Hindlimb muscle (tissue), 1 donor: Measurements from ENCODE around the gene CBX5. TPM values are rescaled to one million over a fixed set of nuclear protein-coding genes. Genes with fewer than 3 reads are reported as not detected.
"Not testable (repeated sequence)": the region's sequence is repeated elsewhere in the genome, so short reads cannot be mapped to it uniquely, and the experiment has no call there.

ENCODE experiments used
- DNase-seq: peaks from one replicate; pipeline ENCODE4 v3.0.0-alpha.2; 2013
- polyA plus RNA-seq: library from polyadenylated mRNA; unstranded; fragments of 120-200 nt; gene quantifications from one replicate; pipeline ENCODE4 v1.2.1, GENCODE V29; 2013; ENCODE audit not compliant: insufficient read length

The CBX5 gene
- polyA plus RNA-seq, 1 donor = 65.3 TPM

DNA sequence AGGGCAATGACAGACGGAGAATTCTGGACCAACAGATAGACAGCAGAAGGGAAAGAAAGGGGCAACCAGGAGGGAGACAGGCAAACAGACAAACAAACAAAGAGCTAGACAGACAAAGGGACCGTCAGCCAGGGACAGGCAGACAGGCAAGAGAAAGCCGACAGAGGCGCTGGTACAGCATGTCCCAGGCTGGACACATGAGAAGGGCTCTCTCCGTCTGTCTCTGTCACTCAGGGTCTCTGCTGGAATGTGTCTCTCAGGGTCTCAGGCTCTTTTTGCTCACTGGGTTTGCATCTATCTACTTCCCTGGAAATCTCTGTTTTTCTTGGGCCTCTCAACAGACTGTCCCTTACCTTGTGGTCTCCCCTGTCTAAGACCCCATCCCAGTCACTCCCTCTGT, 82.9 kb downstream of the CBX5 start:
- DNase-seq = no peak

DNA sequence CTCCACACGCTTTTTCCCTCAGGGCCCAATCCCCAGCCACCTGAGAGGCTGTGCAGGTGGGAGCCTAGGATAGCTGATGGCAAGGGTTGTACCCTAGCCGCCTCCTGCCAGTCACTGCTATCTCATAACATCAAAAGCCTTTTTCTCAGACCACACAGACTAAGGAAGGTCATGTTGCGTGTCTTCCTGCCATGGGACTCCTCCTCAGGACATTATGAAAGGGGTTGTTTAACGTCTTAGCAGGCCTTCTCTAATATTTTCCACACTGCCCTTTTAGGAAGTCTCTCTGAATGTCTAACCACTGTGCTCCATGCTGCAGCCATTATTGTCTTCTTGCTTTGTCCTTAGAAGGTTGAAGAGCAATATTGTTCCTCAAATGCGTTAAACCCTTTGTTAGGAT, 83.5 kb downstream of the CBX5 start:
- no peak for DNase-seq

DNA sequence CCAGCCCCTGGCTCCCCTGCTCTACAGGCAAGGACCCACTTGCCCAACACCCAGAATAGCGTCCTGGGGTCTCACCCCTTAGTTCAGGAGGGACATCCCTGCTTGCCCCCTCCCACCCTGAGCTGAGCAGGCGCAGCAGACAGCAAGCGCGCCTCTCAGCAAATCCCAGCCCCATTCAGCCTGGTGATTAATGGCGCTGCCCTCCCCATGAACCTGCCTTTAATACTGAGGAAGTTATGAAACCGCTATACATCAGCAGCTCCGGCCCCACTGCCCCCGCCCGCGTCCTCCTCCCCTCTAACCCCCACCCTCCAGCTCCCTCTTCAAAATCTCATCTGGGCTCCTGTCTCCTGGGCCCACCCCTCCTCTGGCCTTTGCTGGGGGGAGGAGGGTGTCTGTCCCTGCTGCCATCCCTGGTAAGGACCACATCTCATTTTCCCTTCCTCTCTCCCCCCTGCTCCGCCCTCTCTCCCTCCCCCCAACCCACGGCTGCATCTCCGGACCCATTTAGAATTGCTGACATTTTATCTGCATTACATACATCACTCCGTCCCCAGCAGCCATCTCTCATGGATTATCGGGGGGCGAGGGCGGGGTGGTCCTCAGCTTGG, 84.1 kb downstream of the CBX5 start:
- peak; percentile 81 for DNase-seq

DNA sequence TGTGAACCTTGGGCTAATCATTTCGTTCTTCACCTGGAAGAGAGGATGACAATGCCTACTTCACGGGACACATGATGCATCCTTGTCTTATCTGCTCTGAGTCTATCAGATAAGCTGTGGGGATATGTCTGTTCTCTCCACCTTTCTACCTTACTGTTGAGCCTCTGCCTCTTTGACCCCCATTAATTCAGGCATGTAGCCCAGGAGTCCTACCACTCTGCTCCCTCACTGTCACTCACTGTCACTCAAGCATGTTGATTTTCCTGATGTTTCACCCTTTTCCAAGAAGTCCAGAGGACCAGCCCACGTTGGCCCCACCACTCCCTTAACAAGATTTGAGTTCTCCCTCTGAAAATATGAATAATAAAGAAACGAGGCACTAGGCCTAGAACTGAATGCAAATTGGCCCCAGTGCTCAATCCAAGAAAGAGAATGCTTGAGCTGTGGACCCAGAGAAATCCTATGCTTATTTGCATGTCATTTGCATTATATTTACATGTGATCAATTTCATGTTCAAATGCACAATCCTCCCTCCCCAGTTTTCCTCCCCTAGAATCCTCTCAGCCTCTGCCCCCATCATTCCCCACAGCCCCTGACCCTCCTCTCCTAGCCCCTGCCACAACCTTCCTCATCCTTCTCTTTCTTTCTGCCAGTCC, 84.7 kb downstream of the CBX5 start:
- DNase-seq = no peak

DNA sequence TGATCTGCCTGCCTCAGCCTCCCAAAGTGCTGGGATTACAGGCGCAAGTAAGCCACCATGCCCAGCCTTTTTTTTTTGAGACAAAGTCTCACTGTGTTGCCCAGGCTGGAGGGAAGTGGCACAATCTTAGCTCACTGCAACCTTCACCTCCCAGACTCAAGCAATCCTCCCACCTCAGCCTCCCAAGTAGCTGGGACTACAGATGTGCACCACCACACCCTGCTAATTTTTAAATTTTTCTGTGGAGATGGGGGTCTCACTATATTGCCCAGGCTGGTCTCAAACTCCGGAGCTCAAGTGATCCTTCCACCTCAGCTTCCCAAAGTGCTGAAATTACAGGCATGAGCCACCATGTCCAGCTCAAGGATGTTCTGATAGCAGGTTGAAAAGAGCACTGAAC, 85.3 kb downstream of the CBX5 start:
- DNase-seq = not testable (repeated sequence)

DNA sequence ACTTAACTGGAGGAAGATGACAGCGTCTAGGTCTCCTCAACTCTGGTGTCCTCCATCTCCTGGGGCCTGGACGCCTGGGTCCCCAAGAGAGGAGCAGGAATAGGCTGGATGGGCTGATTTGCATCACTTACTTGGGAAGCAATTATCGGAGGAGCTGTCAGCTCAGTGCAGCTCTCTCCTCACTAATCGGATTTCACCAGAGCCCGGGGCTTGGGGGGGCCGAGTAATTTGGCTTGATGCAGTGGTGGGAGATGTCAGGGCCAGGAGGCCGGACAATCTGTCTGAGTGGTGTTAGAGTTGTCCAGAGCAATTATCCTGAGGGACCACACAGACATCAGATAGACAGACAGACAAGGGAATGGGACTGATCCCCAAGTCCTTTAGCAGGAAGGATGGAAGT, 86.5 kb downstream of the CBX5 start:
- DNase-seq = no peak

DNA sequence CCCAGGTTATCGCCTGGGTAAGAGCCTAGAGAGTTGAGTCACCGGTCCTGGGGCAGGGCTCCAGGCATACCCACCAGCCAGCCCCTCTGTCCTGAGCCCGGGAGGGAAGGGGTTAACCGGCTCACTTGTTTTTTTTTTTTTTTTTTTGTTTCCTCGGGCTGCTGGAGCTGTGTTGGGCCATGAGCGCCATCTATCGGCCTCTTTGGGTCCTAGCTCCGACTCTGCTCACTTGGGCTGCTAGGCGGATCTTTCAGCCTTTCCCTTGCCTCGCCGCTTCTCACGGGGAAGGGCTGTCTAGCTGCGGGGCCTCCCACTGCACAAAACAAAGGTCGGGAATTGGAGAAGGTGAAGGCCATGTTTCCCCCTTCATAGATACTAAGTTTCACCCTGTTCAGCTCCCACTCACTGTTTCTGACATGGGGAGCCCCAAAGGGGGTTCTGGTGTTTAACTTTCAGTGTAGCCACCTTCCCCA, 88.3 kb downstream of the CBX5 start:
- peak; percentile 92 for DNase-seq

DNA sequence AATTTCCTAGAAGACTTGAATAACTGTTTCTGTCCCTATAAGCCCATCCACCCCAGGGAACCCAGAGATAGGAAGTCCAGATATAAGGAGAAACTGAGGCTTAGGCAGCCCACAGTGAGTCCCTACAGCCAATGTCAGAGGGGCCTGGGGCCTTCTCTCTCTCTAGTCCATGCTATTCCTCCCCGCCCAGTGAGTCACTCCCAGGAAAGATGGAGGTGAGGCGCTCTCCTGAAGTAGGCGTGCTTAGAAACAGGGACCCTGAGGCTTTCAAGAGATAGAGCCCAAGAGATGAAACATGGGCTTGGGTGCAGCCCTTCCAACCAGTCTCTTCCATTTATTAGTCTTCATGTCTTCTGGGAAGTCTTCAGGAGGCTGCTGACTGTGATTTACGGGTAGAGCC, 88.8 kb downstream of the CBX5 start:
- no peak for DNase-seq

DNA sequence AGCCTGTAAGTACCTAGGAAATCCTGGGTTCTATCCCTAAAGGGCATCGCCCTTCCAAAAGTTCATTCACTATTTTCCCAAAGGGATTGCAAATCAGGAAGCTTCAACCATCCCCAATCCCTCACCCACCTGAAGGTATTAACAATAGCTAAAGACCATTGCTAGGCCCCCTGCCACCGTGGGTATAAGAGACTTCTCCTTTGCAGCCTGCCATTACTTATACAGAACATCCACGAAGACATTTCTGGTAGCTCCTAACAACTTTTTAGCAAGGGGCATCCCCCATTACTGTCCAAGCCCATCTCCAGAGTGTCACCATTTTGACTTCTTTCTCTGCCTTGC, 90.8 kb downstream of the CBX5 start:
- DNase-seq = no peak

DNA sequence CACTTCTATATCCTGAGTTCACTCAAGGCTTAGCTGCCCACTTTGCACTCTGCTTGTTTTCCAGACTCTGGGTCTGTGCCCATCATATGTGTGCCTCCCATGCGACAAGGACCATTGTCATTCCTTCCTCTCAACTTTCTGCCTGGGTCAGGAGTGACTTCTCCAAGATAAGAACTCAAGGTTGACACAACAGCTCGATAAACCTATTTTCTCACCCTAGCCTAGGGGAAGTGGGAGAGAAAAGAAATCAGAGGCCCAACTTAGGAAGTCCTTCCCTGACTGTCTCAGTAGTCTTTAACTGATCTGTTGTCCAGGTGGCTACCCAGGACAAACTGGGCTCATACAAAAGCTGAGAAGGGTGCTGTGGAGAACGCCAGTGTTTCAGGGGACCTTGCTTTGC, 92.8 kb downstream of the CBX5 start:
- no peak for DNase-seq

DNA sequence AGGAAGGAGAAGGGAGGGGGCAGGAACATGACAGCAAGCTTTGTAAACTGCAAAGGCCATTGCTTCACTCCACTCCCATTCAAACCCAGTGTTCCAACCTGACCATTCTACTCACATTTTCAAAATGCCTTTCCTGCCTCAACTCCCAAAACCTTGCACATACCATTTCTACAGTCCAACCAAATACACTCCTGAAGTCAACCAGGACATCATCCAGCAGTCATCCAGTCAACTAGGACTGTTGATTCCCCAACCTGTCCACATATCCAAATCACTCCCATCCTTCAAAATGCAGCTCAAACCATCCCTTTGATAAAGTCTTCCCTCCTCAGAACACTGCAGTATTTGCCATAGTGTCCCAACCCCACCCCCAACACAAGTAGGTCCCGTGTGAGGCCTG, 94.0 kb downstream of the CBX5 start:
- no peak for DNase-seq

DNA sequence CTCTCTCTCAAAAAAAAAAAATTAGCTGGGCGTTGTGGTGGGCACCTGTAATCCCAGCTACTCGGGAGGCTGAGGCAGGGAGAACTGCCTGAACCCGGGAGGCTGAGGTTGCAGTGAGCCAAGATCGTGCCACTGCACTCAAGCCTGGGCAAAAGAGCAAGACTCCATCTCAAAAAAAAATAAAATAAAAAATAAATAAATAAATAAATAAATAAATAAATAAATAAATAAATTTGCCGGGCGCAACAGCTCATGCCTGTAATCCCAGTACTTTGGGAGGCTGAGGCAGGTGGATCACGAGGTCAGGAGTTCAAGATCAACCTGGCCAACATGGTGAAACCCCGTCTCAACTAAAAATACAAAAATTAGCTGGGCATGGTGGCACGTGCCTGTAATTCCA, 94.6 kb downstream of the CBX5 start:
- DNase-seq = not testable (repeated sequence)

DNA sequence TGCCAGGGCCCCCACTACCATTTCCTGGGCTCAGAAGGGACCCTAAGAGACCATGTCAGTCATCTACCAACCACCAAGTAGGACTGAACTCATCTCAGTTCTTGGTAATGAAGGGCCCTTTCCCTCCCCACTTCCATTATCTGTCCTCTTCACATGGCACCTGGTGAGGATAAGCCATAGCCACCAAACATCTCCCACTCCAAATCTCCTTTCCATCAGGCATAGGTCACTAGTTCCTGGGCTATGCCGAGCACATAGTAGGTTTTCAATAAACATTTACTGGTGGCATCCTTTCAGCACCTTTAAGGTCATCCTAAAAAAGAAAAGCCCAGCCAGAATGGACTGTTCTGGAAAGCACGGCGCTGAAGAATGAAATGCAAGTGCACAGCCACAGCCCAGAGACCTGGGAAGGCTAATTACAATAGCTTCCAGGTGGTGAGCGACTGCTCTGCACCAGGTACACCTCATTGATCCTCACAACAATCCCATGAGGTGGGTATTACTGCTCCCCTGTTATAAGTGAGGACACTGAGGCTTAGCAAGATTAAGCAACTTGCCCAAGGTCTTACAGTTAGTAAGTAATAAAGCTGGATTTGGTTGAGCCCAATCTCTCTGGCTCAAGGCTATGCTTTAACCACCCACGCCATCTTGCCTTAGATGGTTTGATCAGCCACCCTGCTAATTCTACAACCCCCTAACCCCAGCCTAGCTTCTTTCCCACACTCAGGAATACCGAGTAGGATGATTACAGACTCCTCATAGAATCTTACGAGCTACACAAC, 95.7 kb downstream of the CBX5 start:
- DNase-seq = no peak

DNA sequence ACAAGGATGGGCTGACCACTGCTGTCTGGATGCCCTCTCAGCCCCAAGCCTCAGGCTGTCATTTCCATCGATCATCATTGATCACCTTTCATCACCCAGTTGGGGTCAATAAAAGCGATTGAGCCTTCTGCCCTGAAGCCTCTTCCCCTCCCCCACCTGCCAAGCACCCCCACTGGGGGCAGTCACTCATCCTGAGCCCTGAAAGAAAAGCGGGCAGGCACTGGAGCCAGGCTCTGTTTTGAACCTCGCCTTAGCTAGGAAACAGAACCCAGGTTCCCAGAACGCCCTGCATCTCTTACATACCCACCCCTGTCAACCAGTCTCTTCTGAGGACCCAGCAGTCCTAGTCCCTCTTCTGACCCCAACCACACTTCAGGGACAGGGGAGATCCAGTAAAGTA, 96.9 kb downstream of the CBX5 start:
- no peak for DNase-seq

DNA sequence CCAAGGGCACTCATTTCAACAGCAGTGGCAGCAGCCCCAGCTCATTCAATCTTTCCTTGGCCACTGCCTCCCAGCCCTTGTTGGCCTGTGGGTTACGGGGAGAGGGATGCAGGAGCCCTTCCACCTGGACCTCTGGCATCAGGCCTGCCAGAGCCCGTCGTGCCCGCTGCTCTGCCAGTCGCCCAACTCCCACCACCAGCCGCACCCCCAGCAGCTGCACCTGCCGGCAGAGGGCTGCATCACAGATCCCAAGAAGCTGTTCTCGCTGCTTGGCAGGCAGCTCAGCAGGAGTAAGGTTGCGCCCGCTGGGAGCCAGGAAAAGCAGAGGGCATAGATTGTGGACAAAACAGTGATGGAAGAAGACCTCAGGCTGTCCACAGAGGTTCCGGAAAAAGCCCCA, 97.8 kb downstream of the CBX5 start:
- DNase-seq = no peak

Other genes with a start within 250 kb of the CBX5 start
- gene HOXC5, start 247.1 kb downstream of the CBX5 start, polyA plus RNA-seq = 1.8 TPM
- 21.4 TPM for gene HOXC4, start 226.3 kb downstream of the CBX5 start, polyA plus RNA-seq
- 27.6 TPM for gene SMUG1, start 91.1 kb downstream of the CBX5 start, polyA plus RNA-seq
- gene HNRNPA1, start 604 bp upstream of the CBX5 start, polyA plus RNA-seq = 1,619 TPM
- gene NFE2, start 20.9 kb upstream of the CBX5 start, polyA plus RNA-seq = 1.7 TPM
- 124 TPM for gene COPZ1, start 45.0 kb upstream of the CBX5 start, polyA plus RNA-seq
- gene GPR84, start 84.4 kb upstream of the CBX5 start, polyA plus RNA-seq = 0.17 TPM
- 17.3 TPM for gene ZNF385A, start 104.6 kb upstream of the CBX5 start, polyA plus RNA-seq
- gene ITGA5, start 139.1 kb upstream of the CBX5 start, polyA plus RNA-seq = 112 TPM
- not detected for gene GTSF1, start 193.5 kb upstream of the CBX5 start, polyA plus RNA-seq
- gene NCKAP1L, start 217.6 kb upstream of the CBX5 start, polyA plus RNA-seq = 7.1 TPM